ENCODE results near the gene BMP5. TPM values are rescaled to one million over a fixed set of nuclear protein-coding genes. Genes with fewer than 3 reads are reported as not detected.
A peak's percentile ranks its signal among the peaks of the same experiment; 100 is the strongest.
"Not testable (repeated sequence)": the region's sequence is repeated elsewhere in the genome, so short reads cannot be mapped to it uniquely, and the experiment has no call there.

BMP5 gene
- total RNA-seq, 4 donors from 2014 or later = 0.13 TPM; not detected in 3

- DNase-seq (ENCODE audit: low spot score in 2 of 2) = no peak
- 94% methylated on average over 2 of the region's 2 CpGs for WGBS
- Histone ChIP-seq H3K27me3 (no peaks in the 10 kb centered on the region), H3K9me3 (no peaks in the 10 kb centered on the region), H3K36me3 (no peaks in the 10 kb centered on the region), H3K4me1 (no peaks in the 10 kb centered on the region), H3K4me3 (no peak overlapping the region), H3K27ac (no peak overlapping the region)
- no peak for TF ChIP-seq POLR2A (IDR thresholded peaks at IDR 0.05)
- TF ChIP-seq EP300 (IDR thresholded peaks at IDR 0.05) = no peak
- no peak for TF ChIP-seq CTCF (IDR thresholded peaks at IDR 0.05)
- TF ChIP-seq POLR2AphosphoS5 (IDR thresholded peaks at IDR 0.05) = no peak
These were observed 40.8 kb upstream of the BMP5 start for GRCh38 chr6:55916188-55916587.

GRCh38 chr6:55913228-55914195 is 38.1 kb upstream of the BMP5 start:
- Histone ChIP-seq H3K36me3 (no peaks in the 10 kb centered on the region), H3K4me1 (no peaks in the 10 kb centered on the region), H3K27ac (peak overlapping the region; percentile 29), H3K9me3 (no peaks in the 10 kb centered on the region), H3K27me3 (no peaks in the 10 kb centered on the region), H3K4me3 (no peak overlapping the region)
- TF ChIP-seq EP300 (IDR thresholded peaks at IDR 0.05) (no peak), CTCF (IDR thresholded peaks at IDR 0.05) (no peak), POLR2A (IDR thresholded peaks at IDR 0.05) (no peak), POLR2AphosphoS5 (IDR thresholded peaks at IDR 0.05) (no peak)
- DNase-seq (ENCODE audit: low spot score in 2 of 2) = no peak
- 78% methylated on average over 3 of the region's 3 CpGs for WGBS

GRCh38 chr6:55910466-55910865 is 35.1 kb upstream of the BMP5 start:
- not testable (repeated sequence) for H3K9me3 ChIP-seq; DNase-seq (ENCODE audit: low spot score in 2 of 2); H3K4me3 ChIP-seq; H3K27me3 ChIP-seq; H3K4me1 ChIP-seq; H3K36me3 ChIP-seq; H3K27ac ChIP-seq
- WGBS = no CpG with 5 or more reads among the region's 28 CpGs

- not testable (repeated sequence) for H3K36me3 ChIP-seq; H3K27ac ChIP-seq; H3K27me3 ChIP-seq; H3K4me3 ChIP-seq; H3K9me3 ChIP-seq; DNase-seq (ENCODE audit: low spot score in 2 of 2); H3K4me1 ChIP-seq
- no CpG with 5 or more reads among the region's 26 CpGs for WGBS
These were observed 34.5 kb upstream of the BMP5 start for GRCh38 chr6:55909911-55910310.

GRCh38 chr6:55902796-55903195 is 27.4 kb upstream of the BMP5 start:
- Histone ChIP-seq H3K4me1 (no peaks in the 10 kb centered on the region), H3K9me3 (no peaks in the 10 kb centered on the region), H3K4me3 (no peak overlapping the region), H3K27ac (no peak overlapping the region), H3K27me3 (no peaks in the 10 kb centered on the region), H3K36me3 (no peaks in the 10 kb centered on the region)
- DNase-seq (ENCODE audit: low spot score in 2 of 2) = no peak
- 74% methylated on average over 2 of the region's 2 CpGs for WGBS
- no peak for TF ChIP-seq POLR2A (IDR thresholded peaks at IDR 0.05)
- TF ChIP-seq EP300 (IDR thresholded peaks at IDR 0.05) = no peak
- no peak for TF ChIP-seq POLR2AphosphoS5 (IDR thresholded peaks at IDR 0.05)

GRCh38 chr6:55901765-55902270 is 26.4 kb upstream of the BMP5 start:
- no peaks in the 10 kb centered on the region for H3K4me1 ChIP-seq
- H3K4me3 ChIP-seq = no peak overlapping the region
- no peaks in the 10 kb centered on the region for H3K9me3 ChIP-seq
- no peak for DNase-seq (ENCODE audit: low spot score in 2 of 2)
- H3K27ac ChIP-seq = no peak overlapping the region
- 61% methylated on average over 2 of the region's 2 CpGs for WGBS
- H3K36me3 ChIP-seq = no peaks in the 10 kb centered on the region
- no peaks in the 10 kb centered on the region for H3K27me3 ChIP-seq
- TF ChIP-seq POLR2A (IDR thresholded peaks at IDR 0.05) (no peak), CTCF (IDR thresholded peaks at IDR 0.05) (no peak), EP300 (IDR thresholded peaks at IDR 0.05) (no peak), POLR2AphosphoS5 (IDR thresholded peaks at IDR 0.05) (no peak)

Measured in suprapubic skin (tissue), 4 donors.